Fibroblast of skin of right biceps (primary cell): ENCODE results near the gene GALNS.

Source experiments
- DNase-seq: peaks from one replicate; pipeline ENCODE4 v3.0.0-alpha.2; 2013

Gene GALNS

GRCh38 chr16:88855176-88855575 is 1.6 kb downstream of the GALNS start:
- no peak for DNase-seq

- DNase-seq = no peak
Observed at GRCh38 chr16:88854306-88855111, 2.2 kb downstream of the GALNS start.

- DNase-seq = no peak
Observed at GRCh38 chr16:88853325-88853941, 3.3 kb downstream of the GALNS start.

- no peak for DNase-seq
Observed at GRCh38 chr16:88851616-88852015, 5.1 kb downstream of the GALNS start.

- DNase-seq = no peak
Observed at GRCh38 chr16:88850531-88851199, 6.1 kb downstream of the GALNS start.

GRCh38 chr16:88848557-88848956 is 8.2 kb downstream of the GALNS start:
- DNase-seq = no peak

GRCh38 chr16:88847654-88848053 is 9.1 kb downstream of the GALNS start:
- DNase-seq = no peak

- DNase-seq = no peak
Observed at GRCh38 chr16:88846088-88846487, 10.7 kb downstream of the GALNS start.

- DNase-seq = no peak
Observed at GRCh38 chr16:88844419-88845036, 12.2 kb downstream of the GALNS start.

GRCh38 chr16:88843256-88843655 is 13.5 kb downstream of the GALNS start:
- no peak for DNase-seq

GRCh38 chr16:88842806-88843205 is 13.9 kb downstream of the GALNS start:
- no peak for DNase-seq

GRCh38 chr16:88842308-88842756 is 14.4 kb downstream of the GALNS start:
- no peak for DNase-seq

- DNase-seq = no peak
Observed at GRCh38 chr16:88841521-88842307, 15.0 kb downstream of the GALNS start.

- no peak for DNase-seq
Observed at GRCh38 chr16:88840600-88841215, 16.0 kb downstream of the GALNS start.

GRCh38 chr16:88839745-88840599 is 16.8 kb downstream of the GALNS start:
- DNase-seq = no peak

- no peak for DNase-seq
Observed at GRCh38 chr16:88839026-88839529, 17.7 kb downstream of the GALNS start.

- no peak for DNase-seq
Observed at GRCh38 chr16:88838566-88838965, 18.2 kb downstream of the GALNS start.

- DNase-seq = no peak
Observed at GRCh38 chr16:88837806-88838205, 18.9 kb downstream of the GALNS start.

- no peak for DNase-seq
Observed at GRCh38 chr16:88836791-88837190, 20.0 kb downstream of the GALNS start.

GRCh38 chr16:88835818-88836217 is 20.9 kb downstream of the GALNS start:
- DNase-seq = no peak

- no peak for DNase-seq
Observed at GRCh38 chr16:88835383-88835782, 21.4 kb downstream of the GALNS start.
